GM18508 (cell line): ENCODE data around the gene CIAPIN1.
"Not testable (repeated sequence)": the region's sequence is repeated elsewhere in the genome, so short reads cannot be mapped to it uniquely, and the experiment has no call there.

Source experiments
- ATAC-seq: cut with Tn5 transposase; IDR thresholded peaks from one replicate; pipeline ENCODE4 v1.9.1; 2021; ENCODE audit warnings: moderate number of reproducible peaks; ENCODE audit not compliant: insufficient read depth, unreplicated experiment

CIAPIN1 gene

DNA sequence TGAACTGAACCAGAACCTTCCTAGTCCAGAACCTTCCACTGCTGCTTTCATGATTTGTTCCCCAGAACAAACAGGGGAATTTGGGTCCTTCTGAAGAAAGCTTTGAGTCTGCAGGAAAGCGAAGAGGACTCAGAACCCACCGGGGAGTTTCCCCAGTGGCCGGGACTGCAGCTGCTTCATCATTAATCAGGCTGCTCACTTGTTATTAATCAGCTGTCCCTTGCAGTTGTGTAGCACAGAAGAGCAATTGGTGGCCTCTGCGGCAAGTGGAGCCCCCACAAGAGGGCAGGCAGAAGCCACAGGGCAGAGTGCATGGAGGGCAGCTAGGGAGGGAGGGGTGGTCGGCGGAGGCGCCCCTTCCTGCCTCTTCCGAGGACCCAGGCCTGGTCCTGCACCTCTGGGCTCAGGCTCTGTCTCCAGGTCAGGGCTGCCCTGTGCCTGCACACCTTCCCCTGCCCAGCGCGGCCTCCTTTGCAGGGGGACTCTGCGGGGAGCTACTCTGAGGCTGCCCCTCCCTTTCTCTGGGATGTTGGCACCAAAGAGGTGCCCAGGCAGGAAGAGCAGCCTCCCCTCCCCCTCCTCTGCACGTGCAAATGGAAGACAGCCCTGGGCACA, 35.7 kb downstream of the CIAPIN1 start:
- ATAC-seq = no peak

GRCh38 chr16:57409870-57410587, 37.2 kb downstream of the CIAPIN1 start:
- no peak for ATAC-seq

DNA sequence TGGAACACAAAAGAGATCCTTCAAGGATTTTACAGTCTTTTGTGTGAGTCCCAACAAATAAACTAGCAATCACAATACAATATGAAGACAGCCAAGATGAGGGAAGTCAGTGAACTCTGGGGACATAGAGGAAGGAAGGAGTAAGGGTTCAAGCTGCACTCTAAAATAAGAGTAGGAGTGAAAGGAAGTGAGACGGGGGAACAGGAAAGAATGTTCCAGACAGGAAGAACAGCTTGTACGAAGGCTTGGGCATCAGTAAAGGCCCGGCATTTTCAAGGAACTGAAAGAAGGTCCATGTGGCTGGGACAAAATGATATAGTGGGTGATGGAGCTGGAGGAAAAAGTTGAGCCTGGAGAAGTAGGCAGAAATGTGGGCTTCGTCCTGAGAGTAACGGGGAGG, 38.1 kb downstream of the CIAPIN1 start:
- ATAC-seq = no peak

DNA sequence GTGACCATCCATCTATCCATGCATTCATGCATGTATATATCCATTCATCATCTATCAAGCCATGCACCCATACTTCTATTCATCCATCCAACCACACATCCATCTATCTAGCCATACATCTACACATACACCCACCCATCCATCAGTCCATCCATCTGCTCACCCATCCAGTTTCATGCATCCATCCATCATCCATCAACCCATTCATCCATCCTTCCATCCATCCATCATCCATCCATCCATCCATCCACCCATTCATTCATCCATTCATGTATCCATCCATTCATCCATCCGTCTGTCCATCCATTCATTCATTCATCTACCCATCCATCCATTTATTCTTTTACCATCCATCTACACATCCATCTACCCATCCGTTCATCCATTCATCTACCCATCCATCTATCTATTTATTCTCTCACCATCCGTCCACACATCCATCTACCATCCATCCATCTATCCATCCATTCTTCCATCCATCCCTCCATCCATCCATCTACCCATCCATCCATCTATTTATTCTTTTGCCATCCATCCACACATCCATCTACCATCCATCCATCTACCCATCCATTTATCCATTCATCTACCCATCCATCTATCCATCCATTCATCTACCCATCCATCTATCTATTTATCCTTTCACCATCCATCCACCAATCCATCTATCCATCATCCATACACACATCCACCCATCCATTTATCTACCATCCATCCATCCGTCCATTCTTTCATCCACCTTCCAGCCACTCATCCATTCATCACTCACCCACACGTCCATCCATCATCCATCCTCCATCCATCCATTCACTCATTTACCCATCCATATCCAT, 39.4 kb downstream of the CIAPIN1 start:
- ATAC-seq = no peak

- ATAC-seq = no peak
Measured at GRCh38 chr16:57406881-57407280, 40.3 kb downstream of the CIAPIN1 start.

DNA sequence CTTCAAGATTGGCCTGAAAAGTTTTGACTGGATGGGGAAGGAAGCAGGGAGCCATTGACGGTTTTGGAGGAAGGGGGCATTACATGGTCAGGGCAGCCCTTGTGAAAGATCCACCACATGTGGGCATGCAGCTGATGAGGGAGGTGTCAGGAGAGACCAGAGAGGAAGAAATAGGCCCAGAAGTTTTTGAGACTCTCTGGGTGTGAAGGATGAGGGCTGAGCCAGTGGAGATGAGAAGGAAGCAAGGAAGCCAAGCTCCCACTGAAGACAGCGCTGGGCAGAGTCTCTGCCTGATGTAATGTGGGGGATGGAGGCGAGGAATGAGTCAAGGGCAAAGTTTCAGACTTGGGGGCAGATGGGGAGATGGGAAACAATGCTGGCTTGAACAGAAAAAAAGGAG, 42.1 kb downstream of the CIAPIN1 start:
- no peak for ATAC-seq

GRCh38 chr16:57403965-57404817, 43.0 kb downstream of the CIAPIN1 start, which contains the start of gene CCL17:
CCL17 (plus strand) TSS chr16:57404767; CDS start chr16:57413933, 9,166 bp downstream.
- no peak for ATAC-seq

DNA sequence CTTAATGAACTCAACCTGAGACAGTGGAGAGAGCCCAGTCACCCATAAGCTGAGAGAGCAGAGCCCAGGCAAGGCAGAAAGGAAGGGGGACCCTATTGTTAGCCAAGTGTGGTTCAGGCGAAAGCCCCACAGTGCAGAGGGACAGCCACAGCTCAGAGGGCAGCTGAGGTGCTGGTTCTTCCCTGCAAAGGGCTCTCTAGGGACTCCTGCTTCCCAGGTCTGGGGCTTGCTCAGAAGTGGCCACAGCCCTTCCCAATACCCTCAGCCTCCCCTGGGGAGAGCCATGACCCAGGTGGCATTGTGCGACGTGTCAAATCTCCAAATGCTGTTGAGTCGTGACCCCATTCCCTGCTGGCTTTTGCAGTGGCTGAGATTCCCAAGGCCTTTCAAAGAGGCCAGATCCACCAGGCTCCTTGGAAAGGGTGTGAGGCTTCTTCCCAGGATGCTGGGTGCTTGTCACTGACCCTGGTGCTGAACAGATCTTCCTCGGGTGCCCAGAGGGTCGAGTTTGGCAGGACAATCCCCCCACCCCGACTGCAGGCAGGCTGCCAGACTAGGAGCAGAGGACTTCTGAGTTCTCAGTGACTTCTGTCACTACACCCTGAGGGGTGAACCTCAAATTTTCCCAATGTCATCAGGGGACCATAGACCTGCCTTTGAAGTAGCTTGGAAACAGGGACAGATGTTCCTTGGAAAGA, 45.1 kb downstream of the CIAPIN1 start:
- ATAC-seq = no peak

DNA sequence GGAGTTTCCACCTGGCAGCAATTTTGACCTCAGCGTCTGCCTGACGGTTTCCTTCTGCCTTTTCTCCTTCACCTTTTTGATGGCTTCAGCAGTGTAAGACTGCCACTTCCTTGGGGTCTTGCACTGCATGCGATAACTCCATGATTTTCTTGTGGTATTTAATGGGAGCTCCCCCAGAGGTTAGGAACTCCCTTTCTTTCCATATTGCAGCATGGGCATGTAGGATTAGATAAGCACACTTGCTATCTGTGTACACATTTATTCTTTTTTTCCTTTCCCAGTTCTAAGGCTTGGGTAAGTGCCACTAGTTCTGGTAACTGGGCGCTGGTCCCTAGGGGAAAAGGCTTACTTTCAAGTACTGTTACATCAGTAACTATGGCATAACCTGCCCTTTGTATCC, 49.7 kb downstream of the CIAPIN1 start:
- ATAC-seq = not testable (repeated sequence)

GRCh38 chr16:57396786-57397185, 50.4 kb downstream of the CIAPIN1 start:
- ATAC-seq = no peak

GRCh38 chr16:57395026-57395425, 52.2 kb downstream of the CIAPIN1 start:
- ATAC-seq = no peak

- ATAC-seq = no peak
Measured at GRCh38 chr16:57394444-57394843, 52.7 kb downstream of the CIAPIN1 start.

GRCh38 chr16:57392694-57393093, 54.5 kb downstream of the CIAPIN1 start:
- ATAC-seq = no peak

GRCh38 chr16:57391708-57392107, 55.5 kb downstream of the CIAPIN1 start:
- no peak for ATAC-seq

- ATAC-seq = no peak
Measured at GRCh38 chr16:57391300-57391699, 55.9 kb downstream of the CIAPIN1 start.

- ATAC-seq = no peak
Measured at GRCh38 chr16:57390636-57391295, 56.4 kb downstream of the CIAPIN1 start.

GRCh38 chr16:57389087-57389468, 58.1 kb downstream of the CIAPIN1 start:
- ATAC-seq = no peak

DNA sequence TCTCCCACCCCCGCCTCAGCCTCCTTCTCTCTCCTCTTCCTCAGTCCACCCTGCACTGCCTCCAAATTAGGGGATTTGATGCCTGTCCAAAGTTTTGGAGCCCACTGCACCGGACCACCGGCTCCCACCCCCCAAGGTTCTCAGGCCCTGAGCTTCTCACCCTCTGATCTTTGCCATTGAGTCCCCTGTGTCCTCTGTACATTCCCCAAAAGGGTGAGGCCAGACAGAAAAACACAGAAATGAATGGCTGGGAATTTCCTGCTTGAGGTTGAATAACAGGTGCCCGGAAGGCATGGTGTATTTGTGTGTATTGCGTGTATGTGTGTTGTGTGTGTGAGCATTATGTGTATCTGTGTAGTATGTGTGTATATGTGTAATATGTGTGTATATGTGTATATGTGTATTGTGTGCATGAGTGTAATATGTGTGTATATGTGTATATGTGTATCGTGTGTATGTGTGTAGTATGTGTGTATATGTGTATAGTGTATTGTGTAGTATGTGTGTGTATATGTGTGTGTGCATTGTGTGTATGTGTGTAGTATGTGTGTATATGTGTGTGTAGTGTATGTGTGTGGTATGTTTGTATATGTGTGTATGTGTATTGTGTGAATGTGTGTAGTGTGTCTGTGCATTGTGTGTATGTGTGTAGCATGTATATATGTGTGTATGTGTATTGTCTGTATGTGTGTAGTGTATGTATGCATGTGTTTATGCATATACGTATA, 58.7 kb downstream of the CIAPIN1 start:
- no peak for ATAC-seq
